DOHH2 (cell line): Measurements from ENCODE around the gene ST14.

Experiments used
- H3F3A ChIP-seq: fragments of 200-600 bp; sonication (generic), shearing (Covaris generic); 2 replicates; pipeline ENCODE4 v1.6.0; 2016; ENCODE audit warnings: antibody characterized with exemption, mild to moderate bottlenecking; ENCODE audit not compliant: control insufficient read depth, insufficient read depth
- H3K27ac ChIP-seq: fragments of 200-600 bp; sonication (generic); 2 replicates; pipeline ENCODE4 v1.5.1; 2014; ENCODE audit warnings: low read depth, mild to moderate bottlenecking, low read length, moderate library complexity
- H3K27me3 ChIP-seq: fragments of 200-600 bp; sonication (generic); 2 replicates; pipeline ENCODE4 v1.6.1; 2014; ENCODE audit warnings: mild to moderate bottlenecking, low read length, mixed read lengths; ENCODE audit not compliant: control insufficient read depth
- H3K36me3 ChIP-seq: fragments of 200-600 bp; sonication (generic); 2 replicates; pipeline ENCODE4 v1.6.1; 2014; ENCODE audit warnings: mild to moderate bottlenecking, low read length, moderate library complexity, mixed read lengths; ENCODE audit not compliant: control insufficient read depth
- H3K4me1 ChIP-seq: fragments of 200-600 bp; sonication (generic); 2 replicates; pipeline ENCODE4 v1.6.1; 2014; ENCODE audit warnings: mild to moderate bottlenecking, low read length, mixed read lengths; ENCODE audit not compliant: control insufficient read depth
- H3K4me2 ChIP-seq: fragments of 200-600 bp; sonication (generic); 2 replicates; pipeline ENCODE4 v1.6.0; 2014; ENCODE audit warnings: mild to moderate bottlenecking, low read length, moderate library complexity
- H3K4me3 ChIP-seq: fragments of 200-600 bp; sonication (generic); 2 replicates; pipeline ENCODE4 v1.5.1; 2014; ENCODE audit warnings: mild to moderate bottlenecking, low read length, mixed read lengths
- H3K79me2 ChIP-seq: fragments of 200-600 bp; sonication (generic); 2 replicates; pipeline ENCODE4 v1.6.1; 2014; ENCODE audit warnings: mild to moderate bottlenecking, low read length, mixed read lengths; ENCODE audit not compliant: control insufficient read depth
- H3K9me2 ChIP-seq: fragments of 200-600 bp; sonication (generic); replicated peaks from 2 replicates; pipeline ENCODE4 v1.6.1; 2014; ENCODE audit warnings: mild to moderate bottlenecking, low read length, mixed read lengths; ENCODE audit not compliant: control insufficient read depth
- H3K9me3 ChIP-seq: fragments of 200-600 bp; sonication (generic); 2 replicates; pipeline ENCODE4 v1.6.1; 2014; ENCODE audit warnings: antibody characterized with exemption, low read length, mixed read lengths; ENCODE audit not compliant: control insufficient read depth, insufficient read depth
- H4K20me1 ChIP-seq: fragments of 200-600 bp; sonication (generic); 2 replicates; pipeline ENCODE4 v1.6.0; 2014; ENCODE audit warnings: low read depth, mild to moderate bottlenecking, antibody characterized with exemption, low read length, moderate library complexity; ENCODE audit not compliant: control insufficient read depth, insufficient read depth
- CTCF ChIP-seq: fragments of 200-600 bp; sonication (generic); IDR thresholded peaks from one replicate; pipeline ENCODE4 v1.5.1; 2014; ENCODE audit warnings: antibody characterized with exemption, mild to moderate bottlenecking, low read depth, low read length; ENCODE audit not compliant: poor library complexity, severe bottlenecking
- EZH2phosphoT487 ChIP-seq: fragments of 200-600 bp; sonication (generic); IDR thresholded peaks from 2 replicates; pipeline ENCODE4 v1.6.1; 2017; ENCODE audit warnings: borderline replicate concordance, mild to moderate bottlenecking, antibody characterized with exemption, low read length, moderate library complexity, mixed read lengths

Gene ST14

GRCh38 chr11:130213979-130214281 is 54.3 kb downstream of the ST14 start:
- Histone ChIP-seq H4K20me1 (peaks cover 10% of the 10 kb centered on the region), H3K4me2 (no peak overlapping the region), H3K4me1 (peaks cover 12% of the 10 kb centered on the region), H3K36me3 (peaks cover 33% of the 10 kb centered on the region), H3K27ac (no peak overlapping the region), H3F3A (peaks cover 8% of the 10 kb centered on the region), H3K79me2 (0 out of 2 replicates have a peak, but pooled peaks cover 3% of the 10 kb centered on the region), H3K4me3 (no peak overlapping the region), H3K9me3 (no peaks in the 10 kb centered on the region), H3K27me3 (no peaks in the 10 kb centered on the region), H3K9me2 (no peaks in the 10 kb centered on the region)
- TF ChIP-seq CTCF (no peak), EZH2phosphoT487 (no peak)

GRCh38 chr11:130214861-130215530 is 55.4 kb downstream of the ST14 start:
- no peak overlapping the region for H3K4me2 ChIP-seq
- peaks cover 10% of the 10 kb centered on the region for H4K20me1 ChIP-seq
- peaks cover 23% of the 10 kb centered on the region for H3K36me3 ChIP-seq
- no peak for TF ChIP-seq CTCF
- no peak for TF ChIP-seq EZH2phosphoT487
- H3K4me3 ChIP-seq: no peak overlapping the region
- H3K9me3 ChIP-seq: no peaks in the 10 kb centered on the region
- H3K4me1 ChIP-seq: peaks cover 12% of the 10 kb centered on the region
- peaks cover 8% of the 10 kb centered on the region for H3F3A ChIP-seq
- H3K27ac ChIP-seq: no peak overlapping the region
- H3K79me2 ChIP-seq: 0 out of 2 replicates have a peak, but pooled peaks cover 3% of the 10 kb centered on the region
- H3K27me3 ChIP-seq: no peaks in the 10 kb centered on the region
- H3K9me2 ChIP-seq: no peaks in the 10 kb centered on the region

- H3K36me3 ChIP-seq: peaks cover 17% of the 10 kb centered on the region
- no peaks in the 10 kb centered on the region for H3K27me3 ChIP-seq
- H3K4me3 ChIP-seq: no peak overlapping the region
Observed at GRCh38 chr11:130215531-130216220, 56.1 kb downstream of the ST14 start.

More at GRCh38 chr11:130215531-130216220, 56.1 kb downstream of the ST14 start:
- Histone ChIP-seq H3K4me2 (no peak overlapping the region), H3F3A (peaks cover 8% of the 10 kb centered on the region), H3K9me3 (no peaks in the 10 kb centered on the region), H3K9me2 (no peaks in the 10 kb centered on the region), H4K20me1 (peaks cover 10% of the 10 kb centered on the region), H3K27ac (no peak overlapping the region), H3K4me1 (peaks cover 12% of the 10 kb centered on the region), H3K79me2 (0 out of 2 replicates have a peak, but pooled peaks cover 3% of the 10 kb centered on the region)
- no peak for TF ChIP-seq EZH2phosphoT487
- TF ChIP-seq CTCF: no peak
